IMR-90 (cell line): ENCODE results near the gene DPP10. TPM values are rescaled to one million over a fixed set of nuclear protein-coding genes. Genes with fewer than 3 reads are reported as not detected.

Experiments
- ATAC-seq: fragments of 200-7000 bp; cut with Tn5 transposase; 2 replicates; pipeline ENCODE4 v1.9.1; 2020; ENCODE audit warnings: low read depth, mild to moderate bottlenecking, moderate library complexity
- BruUV-seq: library from RNA; stranded (reverse); fragments of 400-500 nt; replicated peaks from 2 replicates; lab custom pipeline; 2021; lab: Mats Ljungman, UMichigan
- CTCF ChIA-PET: fragments of 300-600 bp; formaldehyde crosslinking; extraction: SDS; loops from one replicate; lab custom pipeline; 2021; ENCODE audit warnings: antibody characterized with exemption; lab: Yijun Ruan, JAX
- POLR2A ChIA-PET: fragments of 300-600 bp; sonication (Branson Sonifier 250); formaldehyde crosslinking; loops from one replicate; lab custom pipeline; 2022; ENCODE audit warnings: antibody characterized with exemption; ENCODE audit not compliant: unreplicated experiment; lab: Charles Lee
- DNase-seq: peaks from one replicate; pipeline ENCODE4 v3.0.0; 2013
- H2AFZ ChIP-seq: replicated peaks from 2 replicates; pipeline ENCODE3; 2013; ENCODE audit warnings: low read length, mild to moderate bottlenecking; ENCODE audit not compliant: poor library complexity
- H2AK5ac ChIP-seq: 2 replicates; pipeline ENCODE4 v1.6.1; 2013; ENCODE audit warnings: low read depth, low read length, inconsistent platforms
- H2AK9ac ChIP-seq: replicated peaks from 2 replicates; pipeline ENCODE3; 2013; ENCODE audit warnings: mild to moderate bottlenecking, low read depth, low read length, moderate library complexity; ENCODE audit not compliant: poor library complexity
- H2BK120ac ChIP-seq: 2 replicates; pipeline ENCODE4 v1.6.1; 2013; ENCODE audit warnings: low read depth, low read length, inconsistent platforms
- H2BK15ac ChIP-seq: 3 replicates; pipeline ENCODE4 v1.6.1; 2013; ENCODE audit warnings: low read depth, low read length, inconsistent platforms
- H2BK20ac ChIP-seq: 2 replicates; pipeline ENCODE4 v1.6.1; 2013; ENCODE audit warnings: low read depth, mild to moderate bottlenecking, inconsistent platforms, low read length, moderate library complexity
- H2BK5ac ChIP-seq: 2 replicates; pipeline ENCODE4 v1.6.1; 2013; ENCODE audit warnings: mild to moderate bottlenecking, low read depth, low read length, inconsistent platforms; ENCODE audit not compliant: poor library complexity, severe bottlenecking
- H3K14ac ChIP-seq: replicated peaks from 2 replicates; pipeline ENCODE4 v1.6.1; 2013; ENCODE audit warnings: low read depth, low read length, inconsistent platforms
- H3K18ac ChIP-seq: 2 replicates; pipeline ENCODE4 v1.6.1; 2013; ENCODE audit warnings: low read depth, low read length, control low read depth
- H3K23ac ChIP-seq: 2 replicates; pipeline ENCODE4 v1.6.1; 2013; ENCODE audit warnings: low read depth, low read length, inconsistent platforms
- H3K27ac ChIP-seq: 2 replicates; pipeline ENCODE4 v1.5.1; 2013; ENCODE audit warnings: mild to moderate bottlenecking, control low read depth, low read length; ENCODE audit not compliant: insufficient read depth
- H3K27me3 ChIP-seq: 2 replicates; pipeline ENCODE4 v1.6.1; 2013; ENCODE audit warnings: low read length; ENCODE audit not compliant: control insufficient read depth, insufficient read depth
- H3K36me3 ChIP-seq: 2 replicates; pipeline ENCODE4 v1.6.1; 2013; ENCODE audit warnings: low read length, mixed read lengths; ENCODE audit not compliant: control insufficient read depth, insufficient read depth
- H3K4ac ChIP-seq: 2 replicates; pipeline ENCODE4 v1.6.1; 2013; ENCODE audit warnings: low read depth, low read length, inconsistent platforms
- H3K4me1 ChIP-seq: 2 replicates; pipeline ENCODE4 v1.6.1; 2013; ENCODE audit warnings: low read length, mixed read lengths; ENCODE audit not compliant: control insufficient read depth, insufficient read depth
- H3K4me2 ChIP-seq: 2 replicates; pipeline ENCODE4 v1.6.1; 2013; ENCODE audit warnings: low read depth, mild to moderate bottlenecking, control low read depth, low read length, moderate library complexity
- H3K4me3 ChIP-seq: 2 replicates; pipeline ENCODE4 v1.5.1; 2013; ENCODE audit warnings: low read depth, mild to moderate bottlenecking, control low read depth, low read length, moderate library complexity; ENCODE audit not compliant: insufficient read depth
- H3K56ac ChIP-seq: 2 replicates; pipeline ENCODE4 v1.6.1; 2013; ENCODE audit warnings: low read length, inconsistent platforms; ENCODE audit not compliant: insufficient read depth; ENCODE audit errors: extremely low read depth
- H3K79me1 ChIP-seq, 2 experiments: 2 replicates each; pipeline ENCODE4 v1.6.1; 2013; ENCODE audit warnings: low read length in 2 of 2, inconsistent platforms in 1 of 2, low read depth in 1 of 2
- H3K9ac ChIP-seq: 2 replicates; pipeline ENCODE4 v1.6.1; 2013; ENCODE audit warnings: low read depth, low read length, control low read depth
- H3K9me1 ChIP-seq: 2 replicates; pipeline ENCODE4 v1.6.1; 2013; ENCODE audit warnings: low read length, inconsistent platforms; ENCODE audit not compliant: insufficient read depth
- H3K9me3 ChIP-seq: 2 replicates; pipeline ENCODE4 v1.6.1; 2013; ENCODE audit warnings: low read length; ENCODE audit not compliant: control insufficient read depth, insufficient read depth
- H4K20me1 ChIP-seq: 2 replicates; pipeline ENCODE4 v1.6.1; 2013; ENCODE audit warnings: low read length, inconsistent platforms; ENCODE audit not compliant: insufficient read depth
- H4K5ac ChIP-seq: 2 replicates; pipeline ENCODE4 v1.6.1; 2013; ENCODE audit warnings: mild to moderate bottlenecking, low read depth, low read length, control low read depth
- H4K8ac ChIP-seq, 2 experiments: 2 replicates each; pipeline ENCODE4 v1.6.1; 2013; ENCODE audit warnings: low read depth in 2 of 2, low read length in 2 of 2, control low read depth in 1 of 2, inconsistent platforms in 1 of 2
- H4K91ac ChIP-seq: 2 replicates; pipeline ENCODE4 v1.6.1; 2013; ENCODE audit warnings: low read depth, low read length, inconsistent platforms; ENCODE audit not compliant: insufficient read depth
- BHLHE40 ChIP-seq: fragments of 150-350 bp; IDR thresholded peaks from 2 replicates; pipeline ENCODE4 v1.6.1; 2016; ENCODE audit warnings: mild to moderate bottlenecking, low read depth, low read length
- CEBPB ChIP-seq: IDR thresholded peaks from 2 replicates; pipeline ENCODE4 v1.6.1; 2012; ENCODE audit warnings: low read depth, low read length, improper control_type of control experiment
- CHD1 ChIP-seq: IDR thresholded peaks from 2 replicates; pipeline ENCODE4 v1.6.1; 2012; ENCODE audit warnings: low read depth, low read length, improper control_type of control experiment
- MAFK ChIP-seq: IDR thresholded peaks from 2 replicates; pipeline ENCODE4 v1.6.1; 2012; ENCODE audit warnings: low read depth, low read length, improper control_type of control experiment
- MAZ ChIP-seq: IDR thresholded peaks from 2 replicates; pipeline ENCODE4 v1.6.1; 2012; ENCODE audit warnings: low read depth, mild to moderate bottlenecking, low read length, improper control_type of control experiment, moderate library complexity, borderline replicate concordance
- MXI1 ChIP-seq: IDR thresholded peaks from 2 replicates; pipeline ENCODE4 v1.6.1; 2012; ENCODE audit warnings: low read depth, mild to moderate bottlenecking, low read length, moderate library complexity, borderline replicate concordance
- POLR2A ChIP-seq: IDR thresholded peaks from 2 replicates; pipeline ENCODE4 v1.6.1; 2012; ENCODE audit warnings: mild to moderate bottlenecking, low read depth, low read length
- RCOR1 ChIP-seq: IDR thresholded peaks from 2 replicates; pipeline ENCODE4 v1.6.1; 2012; ENCODE audit warnings: mild to moderate bottlenecking, low read length, improper control_type of control experiment; ENCODE audit not compliant: insufficient replicate concordance
- SMC3 ChIP-seq: fragments of 150-350 bp; IDR thresholded peaks from 2 replicates; pipeline ENCODE4 v1.6.1; 2016; ENCODE audit warnings: low read depth, mild to moderate bottlenecking, antibody characterized with exemption, low read length, moderate library complexity
- WGBS, 2 experiments: methylation state at CpG; one replicate each; pipeline versions ENCODE4 v1.1.5 to v1.1.7; 2013; ENCODE audit warnings: missing lambda C conversion rate in 2 of 2; ENCODE audit not compliant: insufficient read length in 1 of 2; ENCODE audit errors: extremely low coverage in 2 of 2; 5-methylcytosine and 5-hydroxymethylcytosine counted together
- dilution Hi-C: fragments of 300-500 bp; cut with HindIII; formaldehyde crosslinking; loops from one replicate; pipeline ENCODE4 v1.14.3; 2018; ENCODE audit warnings: low sequenced_read_pairs; ENCODE audit not compliant: unreplicated experiment
- in situ Hi-C: fragments of 300-500 bp; cut with MboI; formaldehyde crosslinking; loops from 3 replicates; pipeline ENCODE4 v1.14.3; 2019; ENCODE audit warnings: low sequenced_read_pairs, inconsistent platforms, mixed read lengths
- intact Hi-C: fragments of 100-400 bp; cut with micrococcal nuclease; formaldehyde crosslinking; loops from 2 replicates; pipeline ENCODE4 v1.10.0; 2022
- polyA plus RNA-seq, 3 experiments: library from polyadenylated mRNA; depleted of rRNA; stranded (reverse); fragments of >200 nt; gene quantifications; 2 replicates each; pipeline ENCODE4 v1.2.3, GENCODE V29; 2012; ENCODE audit warnings: low replicate concordance in 1 of 3
- total RNA-seq: library from RNA; depleted of rRNA; stranded (reverse); fragments of >200 nt; gene quantifications from 2 replicates; pipeline ENCODE4 v1.2.3, GENCODE V29; 2012
- TF ChIP-seq, protein P1 (sequence below): fragments of 150-350 bp; IDR thresholded peaks from 2 replicates; pipeline ENCODE4 v1.6.1; 2017; ENCODE audit warnings: mild to moderate bottlenecking, antibody characterized with exemption, low read length, low read depth
- TF ChIP-seq, protein P2 (sequence below): fragments of 150-350 bp; IDR thresholded peaks from 2 replicates; pipeline ENCODE4 v1.6.1; 2016; ENCODE audit warnings: low read depth, mild to moderate bottlenecking, low read length, moderate library complexity, borderline replicate concordance

Gene DPP10
- total and polyA plus RNA-seq, 2 of the 4 experiments (the other 2 are of a cell fraction) = not detected

DNA sequence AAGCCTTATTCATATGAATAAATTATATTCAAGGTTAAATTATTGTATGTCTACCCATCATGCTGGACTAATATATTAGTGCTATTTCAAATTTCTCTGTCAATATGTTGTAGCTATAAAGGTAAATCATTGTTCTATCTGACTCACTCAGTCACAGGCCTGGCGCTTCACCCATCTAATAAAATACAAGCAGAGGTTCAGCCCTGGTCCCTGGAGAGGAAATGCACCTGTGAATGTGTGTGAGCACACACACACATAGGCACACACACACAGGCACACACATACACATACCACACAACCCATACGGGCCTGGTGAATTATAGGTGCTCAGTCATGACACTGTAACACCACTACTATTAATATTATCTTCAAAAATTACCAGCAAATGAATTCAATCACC lies 1396.1 kb downstream of the DPP10 start:
- no peaks in the 10 kb centered on the region for H3K27me3 ChIP-seq
- no peak overlapping the region for H3K9ac ChIP-seq
- no peak overlapping the region for H2BK120ac ChIP-seq
- H3K9me3 ChIP-seq = no peaks in the 10 kb centered on the region
- WGBS, 2 experiments = no CpG with 5 or more reads among the region's 2 CpGs
- in situ Hi-C loops = no loop called here
- no peaks in the 10 kb centered on the region for H4K20me1 ChIP-seq
- H2AK9ac ChIP-seq = no peak overlapping the region
- H3K9me1 ChIP-seq = no peaks in the 10 kb centered on the region
- ChIA-PET CTCF (no interaction called here), POLR2A (no interaction called here)
- H2BK20ac ChIP-seq = no peak overlapping the region
- H2BK15ac ChIP-seq = no peak overlapping the region
- H3K4ac ChIP-seq = no peak overlapping the region
- H3K4me2 ChIP-seq = no peak overlapping the region
- no peak overlapping the region for H3K4me3 ChIP-seq
- no peaks in the 10 kb centered on the region for H3K36me3 ChIP-seq
- H3K18ac ChIP-seq = no peak overlapping the region
- no peak overlapping the region for H3K23ac ChIP-seq
- no peak overlapping the region for H4K5ac ChIP-seq
- DNase-seq (no peak), ATAC-seq (no peak)
- intact Hi-C loops = no loop called here
- dilution Hi-C loops = no loop called here
- H3K14ac ChIP-seq = no peak overlapping the region
- H2AK5ac ChIP-seq = no peak overlapping the region
- no peaks in the 10 kb centered on the region for H3K4me1 ChIP-seq
- H4K91ac ChIP-seq = no peak overlapping the region
- H2BK5ac ChIP-seq = no peak overlapping the region
- no peaks in the 10 kb centered on the region for H3K79me1 ChIP-seq
- BruUV-seq = no TSS peak
- H3K27ac ChIP-seq = no peak overlapping the region
- H4K8ac ChIP-seq = no peak overlapping the region
- no peak overlapping the region for H2AFZ ChIP-seq
- no peak overlapping the region for H3K56ac ChIP-seq
- no peak for TF ChIP-seq SMC3
- TF ChIP-seq MXI1 = no peak
- no peak for TF ChIP-seq RCOR1
- TF ChIP-seq, protein P1, sequence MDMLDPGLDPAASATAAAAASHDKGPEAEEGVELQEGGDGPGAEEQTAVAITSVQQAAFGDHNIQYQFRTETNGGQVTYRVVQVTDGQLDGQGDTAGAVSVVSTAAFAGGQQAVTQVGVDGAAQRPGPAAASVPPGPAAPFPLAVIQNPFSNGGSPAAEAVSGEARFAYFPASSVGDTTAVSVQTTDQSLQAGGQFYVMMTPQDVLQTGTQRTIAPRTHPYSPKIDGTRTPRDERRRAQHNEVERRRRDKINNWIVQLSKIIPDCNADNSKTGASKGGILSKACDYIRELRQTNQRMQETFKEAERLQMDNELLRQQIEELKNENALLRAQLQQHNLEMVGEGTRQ = no peak
- no peak for TF ChIP-seq CEBPB
- no peak for TF ChIP-seq MAFK
- TF ChIP-seq POLR2A = no peak
- TF ChIP-seq CHD1 = no peak
- TF ChIP-seq BHLHE40 = no peak
- no peak for TF ChIP-seq MAZ
- TF ChIP-seq, protein P2, sequence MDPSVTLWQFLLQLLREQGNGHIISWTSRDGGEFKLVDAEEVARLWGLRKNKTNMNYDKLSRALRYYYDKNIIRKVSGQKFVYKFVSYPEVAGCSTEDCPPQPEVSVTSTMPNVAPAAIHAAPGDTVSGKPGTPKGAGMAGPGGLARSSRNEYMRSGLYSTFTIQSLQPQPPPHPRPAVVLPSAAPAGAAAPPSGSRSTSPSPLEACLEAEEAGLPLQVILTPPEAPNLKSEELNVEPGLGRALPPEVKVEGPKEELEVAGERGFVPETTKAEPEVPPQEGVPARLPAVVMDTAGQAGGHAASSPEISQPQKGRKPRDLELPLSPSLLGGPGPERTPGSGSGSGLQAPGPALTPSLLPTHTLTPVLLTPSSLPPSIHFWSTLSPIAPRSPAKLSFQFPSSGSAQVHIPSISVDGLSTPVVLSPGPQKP = no peak
